Activated naive CD8-positive, alpha-beta T cell treated with anti-CD3 and anti-CD28 coated beads for 36 hours (primary cell): ENCODE measurements around the gene APOC1. TPM values are rescaled to one million over a fixed set of nuclear protein-coding genes. Genes with fewer than 3 reads are reported as not detected.

Experiments
- DNase-seq: peaks from one replicate; pipeline ENCODE4 v3.0.0; 2021
- H3K27ac Mint-ChIP-seq: one replicate; pipeline ENCODE4 v1.8.0; 2022; ENCODE audit warnings: mild to moderate bottlenecking, moderate library complexity, mixed read lengths
- H3K27me3 Mint-ChIP-seq: one replicate; pipeline ENCODE4 v1.8.0; 2022; ENCODE audit warnings: mild to moderate bottlenecking, mixed read lengths
- H3K36me3 Mint-ChIP-seq: one replicate; pipeline ENCODE4 v1.8.0; 2021; ENCODE audit warnings: mild to moderate bottlenecking, mixed read lengths
- H3K4me1 Mint-ChIP-seq: one replicate; pipeline ENCODE4 v1.8.0; 2021; ENCODE audit warnings: mixed read lengths
- H3K4me3 Mint-ChIP-seq: one replicate; pipeline ENCODE4 v1.8.0; 2022; ENCODE audit warnings: mild to moderate bottlenecking, moderate library complexity, mixed read lengths
- H3K9me3 Mint-ChIP-seq: one replicate; pipeline ENCODE4 v1.8.0; 2022; ENCODE audit warnings: mixed read lengths
- total RNA-seq, 2 experiments: library from RNA; stranded (reverse); gene quantifications; one replicate each; pipeline ENCODE4 v1.2.3, GENCODE V29; 2021

APOC1 gene
- total RNA-seq, 2 experiments from 2014 or later: 1.5 to 3.0 TPM

DNA sequence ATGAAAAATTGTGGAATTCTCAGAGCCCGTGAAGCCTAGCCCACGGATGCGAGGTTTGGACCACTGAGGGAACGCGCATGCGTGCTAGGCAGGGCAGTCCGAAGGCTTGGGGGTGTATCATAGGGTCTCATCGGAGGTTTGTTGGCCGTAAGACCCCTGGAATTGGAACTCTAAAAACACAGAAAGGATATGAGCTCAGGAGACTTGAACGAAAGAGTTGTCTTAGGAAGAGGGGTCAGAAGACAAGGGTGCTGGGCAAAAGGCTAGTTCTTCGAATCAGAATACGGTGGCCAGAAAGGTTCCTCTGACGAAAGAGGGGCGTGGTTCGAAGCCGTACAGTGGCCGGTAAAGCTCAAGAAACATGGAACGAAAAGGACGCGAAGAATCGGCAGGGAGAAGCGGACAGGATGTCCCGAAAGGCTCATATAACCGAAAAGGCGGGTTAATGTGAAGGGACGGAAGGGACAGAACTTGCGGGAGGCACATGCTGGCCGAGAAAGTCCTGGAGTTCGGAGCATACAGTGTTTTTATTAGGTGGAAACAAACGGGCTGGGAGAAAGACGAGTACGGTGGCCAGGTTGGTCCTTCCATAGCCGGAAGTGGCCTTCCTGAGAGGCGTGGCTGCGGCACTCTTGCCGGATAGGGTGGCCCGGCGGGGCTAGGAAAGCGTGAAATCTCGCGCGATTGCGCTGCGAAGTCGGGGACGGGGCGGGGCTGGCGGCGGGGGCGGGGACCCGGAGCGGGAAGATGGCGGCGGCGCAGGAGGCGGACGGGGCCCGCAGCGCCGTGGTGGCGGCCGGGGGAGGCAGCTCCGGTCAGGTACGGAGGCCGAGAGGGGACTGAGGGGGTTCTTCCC is 40.5 kb downstream of the APOC1 start, which contains the start of gene CLPTM1:
Gene CLPTM1, plus strand, starts transcription at position 732 of the 856 bp plus-strand sequence. Its CDS starts 16 bp downstream, at position 748.
- peak within 1 kb of the TSS; percentile 99 for H3K4me3 Mint-ChIP-seq
- peak within 1 kb of the TSS; percentile 99 for H3K27ac Mint-ChIP-seq
- peaks cover 41% of the 10 kb centered on the region for H3K4me1 Mint-ChIP-seq
- DNase-seq: peak; percentile 95
- H3K9me3 Mint-ChIP-seq: no peaks in the 10 kb centered on the region
- H3K36me3 Mint-ChIP-seq: no peaks in the 10 kb centered on the region
- H3K27me3 Mint-ChIP-seq: no peaks in the 10 kb centered on the region

DNA sequence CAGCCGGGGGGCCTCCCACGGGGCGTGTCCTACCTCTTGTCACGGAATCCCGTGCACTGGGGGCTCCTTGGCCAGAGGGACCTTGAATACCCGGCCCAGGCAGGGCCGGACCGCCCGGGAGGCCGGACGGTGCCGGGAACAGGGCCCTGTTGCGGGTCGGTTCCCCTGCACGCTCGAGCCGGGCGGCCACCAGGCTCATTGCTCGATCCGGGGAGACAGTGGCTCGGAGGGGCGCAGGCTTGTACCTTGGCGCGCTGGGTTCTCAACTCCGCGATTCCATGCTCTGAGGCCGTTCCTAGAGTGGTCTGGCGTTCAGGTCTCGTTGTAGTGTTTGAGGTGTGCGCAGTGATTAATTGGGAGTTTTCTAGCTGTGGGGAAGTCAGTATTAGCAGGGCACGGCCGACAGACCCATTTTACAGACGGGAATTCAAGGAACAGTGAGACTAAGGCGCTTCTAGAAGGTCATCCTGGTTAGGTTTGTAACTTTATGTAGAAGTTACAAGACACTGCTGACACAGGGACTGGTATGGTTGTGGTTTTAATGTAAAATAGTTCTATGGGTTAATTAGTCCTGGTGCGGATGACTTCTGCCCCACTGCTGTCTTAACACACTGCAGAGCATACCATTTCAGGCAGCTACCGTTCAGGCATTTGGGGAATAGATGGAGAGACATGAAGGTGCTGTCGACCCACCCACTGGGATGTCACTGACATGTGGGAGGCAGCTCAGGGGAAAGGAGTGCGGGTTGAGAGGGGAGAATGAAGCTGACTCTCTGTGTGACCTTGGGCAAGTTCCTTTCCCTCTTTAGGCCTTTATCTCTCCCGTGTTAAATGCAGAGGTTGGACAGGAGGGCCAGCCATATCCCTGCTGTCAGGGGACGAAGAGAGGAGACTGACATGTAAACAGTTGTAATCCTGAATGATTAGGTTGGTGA is 41.4 kb downstream of the APOC1 start:
- peaks cover 45% of the 10 kb centered on the region for H3K4me1 Mint-ChIP-seq
- no peaks in the 10 kb centered on the region for H3K36me3 Mint-ChIP-seq
- H3K27me3 Mint-ChIP-seq: no peaks in the 10 kb centered on the region
- DNase-seq: no peak
- H3K4me3 Mint-ChIP-seq: peak overlapping the region; percentile 99
- H3K9me3 Mint-ChIP-seq: no peaks in the 10 kb centered on the region
- peak overlapping the region; percentile 67 for H3K27ac Mint-ChIP-seq

DNA sequence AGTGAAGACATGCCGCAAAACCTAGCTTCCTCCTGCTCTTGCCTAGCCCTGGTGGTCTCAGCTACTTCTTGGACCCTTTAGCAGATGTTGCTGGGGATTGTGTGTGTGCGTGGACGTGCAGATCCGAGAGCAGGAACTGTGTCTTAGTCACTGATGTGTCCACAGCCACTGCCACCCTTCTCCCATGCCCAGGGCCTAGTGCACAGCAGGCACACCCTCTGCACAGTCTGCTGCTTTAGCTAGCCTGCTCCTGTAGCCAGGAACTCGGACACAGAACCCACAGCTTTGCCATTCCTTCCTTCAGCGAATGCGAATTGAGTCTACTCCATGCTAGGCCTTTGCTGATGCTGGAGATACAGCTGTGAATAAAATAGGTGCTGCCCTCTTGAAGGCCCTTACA is 43.1 kb downstream of the APOC1 start:
- H3K9me3 Mint-ChIP-seq: no peaks in the 10 kb centered on the region

DNA sequence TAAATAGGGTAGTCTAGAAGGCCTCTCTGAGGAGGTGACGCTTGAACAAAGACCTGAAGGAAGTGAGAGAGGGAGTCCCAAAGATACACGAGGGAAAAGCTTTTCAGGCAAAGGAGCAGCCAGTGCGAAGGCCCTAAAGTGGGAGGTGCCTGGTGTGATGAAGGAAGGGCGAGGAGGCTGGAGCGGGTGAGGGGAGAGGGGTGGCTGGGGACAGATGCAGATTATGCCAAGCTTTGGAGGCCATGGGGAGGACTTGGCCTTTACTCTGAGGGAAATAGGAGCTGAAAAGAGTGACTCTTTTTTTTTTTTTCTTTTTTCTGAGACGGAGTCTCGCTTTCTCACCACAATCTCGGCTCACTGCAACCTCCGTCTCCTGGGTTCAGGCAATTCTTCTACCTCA is 43.7 kb downstream of the APOC1 start:
- Mint-ChIP-seq H3K9me3 (no peaks in the 10 kb centered on the region), H3K27me3 (no peaks in the 10 kb centered on the region), H3K4me3 (no peak overlapping the region), H3K4me1 (peaks cover 43% of the 10 kb centered on the region), H3K36me3 (peaks cover 3% of the 10 kb centered on the region), H3K27ac (peak overlapping the region; percentile 52)
- no peak for DNase-seq

More for the DNA sequence above, 43.1 kb downstream of the APOC1 start:
- no peak overlapping the region for H3K4me3 Mint-ChIP-seq
- H3K27ac Mint-ChIP-seq: peak overlapping the region; percentile 34
- no peaks in the 10 kb centered on the region for H3K27me3 Mint-ChIP-seq
- peaks cover 43% of the 10 kb centered on the region for H3K4me1 Mint-ChIP-seq
- DNase-seq: no peak
- peaks cover 1% of the 10 kb centered on the region for H3K36me3 Mint-ChIP-seq

DNA sequence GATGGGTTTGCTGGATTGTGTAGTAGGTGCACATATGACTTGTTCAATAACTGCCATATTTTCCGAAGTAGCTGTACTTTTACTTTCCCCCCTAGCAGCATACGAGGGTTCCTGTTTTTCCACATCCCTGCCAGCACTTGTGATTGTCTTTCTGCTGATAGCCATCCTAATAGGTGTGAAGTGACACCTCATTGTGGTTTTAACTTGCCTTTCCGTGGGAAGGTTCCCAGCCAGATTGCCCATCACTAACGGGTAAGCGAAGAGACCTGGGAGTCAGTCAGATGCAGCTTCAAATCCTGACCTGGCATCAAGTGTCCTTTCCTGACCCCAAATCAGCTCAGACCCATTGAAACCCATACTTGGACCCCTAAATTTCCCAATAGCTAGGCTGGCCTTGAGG is 45.3 kb downstream of the APOC1 start:
- Mint-ChIP-seq H3K4me3 (no peak overlapping the region), H3K9me3 (no peaks in the 10 kb centered on the region), H3K4me1 (peaks cover 39% of the 10 kb centered on the region), H3K36me3 (peaks cover 9% of the 10 kb centered on the region), H3K27me3 (no peaks in the 10 kb centered on the region), H3K27ac (peak overlapping the region; percentile 44)
- DNase-seq: no peak

DNA sequence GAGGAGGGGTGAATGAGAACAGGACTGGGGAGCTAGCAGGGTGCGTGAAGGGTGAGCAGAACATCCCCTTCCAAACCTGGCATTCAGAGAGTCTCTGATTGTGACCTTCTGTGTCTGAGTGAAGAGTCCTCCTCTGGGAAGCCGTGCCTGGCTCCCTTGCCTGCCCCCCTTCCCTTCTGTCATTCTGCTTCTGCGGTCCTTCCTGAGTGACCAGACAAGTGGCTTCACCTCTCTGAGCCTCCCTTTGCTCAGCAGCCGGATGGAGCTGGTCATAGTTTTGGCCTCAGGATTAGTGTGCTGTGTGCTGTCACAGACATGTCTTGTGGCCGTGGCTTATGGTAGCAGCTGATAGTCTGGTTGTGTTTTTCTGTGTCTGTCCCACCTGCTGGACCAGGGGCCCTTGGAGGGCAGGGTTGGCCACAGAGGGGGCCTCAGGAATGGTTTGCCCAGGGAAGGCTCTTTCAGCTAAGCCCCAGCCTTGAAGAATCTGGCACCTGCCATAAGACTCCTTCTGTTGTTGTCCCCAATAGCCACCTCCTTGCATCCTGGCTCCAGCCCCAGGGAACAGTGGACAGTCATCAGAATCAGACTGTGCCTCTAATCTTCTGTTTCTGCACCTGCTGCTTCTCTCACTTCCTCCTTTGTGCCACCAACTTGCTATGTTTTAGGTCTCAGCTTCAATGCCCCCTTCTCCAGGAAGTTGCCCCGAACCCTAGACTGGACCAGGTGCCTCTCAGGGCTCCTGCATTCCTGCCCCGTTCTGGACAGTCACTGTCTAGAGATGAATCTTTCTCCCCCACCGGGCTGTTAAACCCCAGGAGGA is 46.7 kb downstream of the APOC1 start:
- no peak for DNase-seq
- Mint-ChIP-seq H3K27me3 (no peaks in the 10 kb centered on the region), H3K4me1 (peaks cover 36% of the 10 kb centered on the region), H3K4me3 (no peak overlapping the region), H3K27ac (peak overlapping the region; percentile 51), H3K9me3 (no peaks in the 10 kb centered on the region), H3K36me3 (peaks cover 9% of the 10 kb centered on the region)

DNA sequence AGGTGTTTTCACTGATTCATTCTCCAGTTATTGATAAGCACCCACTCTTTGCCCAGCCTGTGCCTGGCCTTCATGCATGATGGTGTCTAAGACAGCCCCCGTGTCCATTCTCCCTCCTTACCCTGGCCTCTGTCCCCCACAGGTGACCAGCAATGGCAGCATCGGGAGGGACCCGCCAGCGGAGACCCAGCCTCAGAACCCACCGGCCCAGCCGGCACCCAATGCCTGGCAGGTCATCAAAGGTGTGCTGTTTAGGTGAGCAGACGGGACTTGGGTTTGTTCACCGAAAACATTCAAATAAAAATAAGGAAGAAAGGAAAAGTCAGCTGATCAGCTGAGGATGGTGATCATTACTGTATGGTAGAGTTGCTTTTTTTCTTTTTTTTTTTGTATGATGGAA is 47.4 kb downstream of the APOC1 start:
- Mint-ChIP-seq H3K27ac (no peak overlapping the region), H3K27me3 (no peaks in the 10 kb centered on the region), H3K36me3 (peaks cover 9% of the 10 kb centered on the region), H3K4me1 (peaks cover 29% of the 10 kb centered on the region), H3K4me3 (no peak overlapping the region), H3K9me3 (no peaks in the 10 kb centered on the region)
- no peak for DNase-seq

DNA sequence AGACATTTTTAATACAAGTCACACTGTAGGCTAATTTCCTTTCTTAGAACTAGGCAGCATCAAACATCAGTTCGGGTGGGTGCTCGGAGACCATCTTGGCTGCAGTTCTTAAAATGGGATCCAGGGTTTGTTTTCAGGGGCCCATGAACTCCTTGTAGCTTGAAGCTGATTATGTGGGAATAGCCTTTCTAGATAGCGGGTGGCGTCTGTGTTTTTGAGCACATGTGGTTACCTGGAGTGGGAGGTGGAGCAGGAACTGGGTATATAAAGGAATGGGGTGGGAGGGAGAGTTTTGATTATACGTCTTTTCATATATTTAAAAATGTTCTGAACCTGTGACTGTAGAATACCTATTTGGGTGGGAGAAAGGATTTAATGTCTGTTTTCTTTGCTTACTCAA is 53.7 kb downstream of the APOC1 start:
- no peak overlapping the region for H3K27ac Mint-ChIP-seq

DNA sequence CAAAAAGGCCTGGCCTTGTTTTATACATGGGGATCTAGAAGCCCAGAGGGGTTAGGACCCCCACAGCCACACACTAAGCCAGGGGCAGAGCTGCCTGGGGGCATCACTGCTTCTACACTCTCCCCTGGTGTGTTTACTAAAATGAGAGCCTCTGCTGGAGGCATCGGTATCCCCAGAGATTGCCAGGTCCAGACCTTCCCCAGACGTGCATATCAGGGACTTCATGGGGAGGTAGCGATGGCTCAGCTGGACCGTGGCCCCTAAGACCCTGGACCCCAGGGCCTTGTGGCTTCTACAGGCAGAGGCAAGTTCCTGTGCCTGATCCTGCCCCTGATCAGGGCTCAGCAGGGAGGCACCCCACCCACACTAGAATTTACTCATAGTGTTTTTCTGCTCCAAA is 54.3 kb downstream of the APOC1 start:
- Mint-ChIP-seq H3K27me3 (no peaks in the 10 kb centered on the region), H3K36me3 (peaks cover 5% of the 10 kb centered on the region), H3K9me3 (no peaks in the 10 kb centered on the region), H3K4me1 (no peaks in the 10 kb centered on the region), H3K4me3 (no peak overlapping the region), H3K27ac (no peak overlapping the region)
- DNase-seq: no peak

More for the DNA sequence above, 53.7 kb downstream of the APOC1 start:
- DNase-seq: no peak
- Mint-ChIP-seq H3K27me3 (no peaks in the 10 kb centered on the region), H3K36me3 (peaks cover 7% of the 10 kb centered on the region), H3K9me3 (no peaks in the 10 kb centered on the region), H3K4me1 (no peaks in the 10 kb centered on the region), H3K4me3 (no peak overlapping the region)

Other genes starting within 250 kb of the APOC1 start
- 1 to 10 TPM in 1 of 2 experiments, under 1 TPM in 1; 0.62 to 1.4 TPM for gene CEACAM19, start 243.1 kb upstream of the APOC1 start, total RNA-seq
- gene CEACAM16, start 215.5 kb upstream of the APOC1 start, total RNA-seq: not detected
- gene BCL3, start 165.9 kb upstream of the APOC1 start, total RNA-seq: 10 to 100 TPM; 19.0 to 23.8 TPM
- not detected for gene CBLC, start 136.7 kb upstream of the APOC1 start, total RNA-seq
- not detected for gene BCAM, start 105.5 kb upstream of the APOC1 start, total RNA-seq
- under 1 TPM; 0.43 to 0.60 TPM for gene NECTIN2, start 68.3 kb upstream of the APOC1 start, total RNA-seq
- 100 to 1,000 TPM; 235 to 236 TPM for gene TOMM40, start 23.4 kb upstream of the APOC1 start, total RNA-seq
- gene APOE, start 8.8 kb upstream of the APOC1 start, total RNA-seq: under 1 TPM; 0.46 to 0.62 TPM
- not detected for gene APOC4, start 27.6 kb downstream of the APOC1 start, total RNA-seq
- gene APOC2, start 31.4 kb downstream of the APOC1 start, total RNA-seq: not detected
- gene CLPTM1, start 40.8 kb downstream of the APOC1 start, total RNA-seq: 10 to 100 TPM; 54.2 to 57.2 TPM
- gene RELB, start 86.9 kb downstream of the APOC1 start, total RNA-seq: 10 to 100 TPM; 45.5 to 45.8 TPM
- gene CLASRP, start 124.4 kb downstream of the APOC1 start, total RNA-seq: 10 to 100 TPM; 89.9 to 94.2 TPM
- gene ZNF296, start 161.9 kb downstream of the APOC1 start, total RNA-seq: 1 to 10 TPM; 5.4 to 6.3 TPM
- 10 to 100 TPM; 53.6 to 58.2 TPM for gene GEMIN7, start 164.7 kb downstream of the APOC1 start, total RNA-seq
- gene PPP1R37, start 178.6 kb downstream of the APOC1 start, total RNA-seq: 10 to 100 TPM; 13.3 to 15.3 TPM
- under 1 TPM in 1 of 2 experiments, not detected in 1; 0.24 TPM for gene NKPD1, start 246.4 kb downstream of the APOC1 start, total RNA-seq